SU-DHL-6 (cell line): ENCODE results near the gene COL1A1.

ENCODE experiments used
- H2AFZ ChIP-seq: fragments of 200-600 bp; sonication (generic); 2 replicates; pipeline ENCODE4 v1.6.1; 2014; ENCODE audit warnings: low read depth, mild to moderate bottlenecking, moderate library complexity, mixed read lengths, antibody characterized with exemption, low read length; ENCODE audit not compliant: severe bottlenecking
- H3F3A ChIP-seq: fragments of 200-600 bp; shearing (Covaris generic); 2 replicates; pipeline ENCODE4 v1.6.0; 2016; ENCODE audit warnings: antibody characterized with exemption, mild to moderate bottlenecking; ENCODE audit not compliant: insufficient read depth
- H3K27ac ChIP-seq: fragments of 200-600 bp; sonication (generic); 2 replicates; pipeline ENCODE4 v1.5.1; 2016; ENCODE audit warnings: low read depth, mild to moderate bottlenecking, low read length, moderate library complexity, mixed read lengths
- H3K27me3 ChIP-seq: fragments of 200-600 bp; sonication (generic), shearing (Covaris generic); 2 replicates; pipeline ENCODE4 v1.6.0; 2014; ENCODE audit warnings: mild to moderate bottlenecking, low read length
- H3K36me3 ChIP-seq: fragments of 200-600 bp; sonication (generic); 2 replicates; pipeline ENCODE4 v1.6.1; 2014; ENCODE audit warnings: mild to moderate bottlenecking, low read length, mixed read lengths
- H3K4me2 ChIP-seq: fragments of 300-600, 200-600 bp; shearing (Covaris generic), sonication (generic); 2 replicates; pipeline ENCODE4 v1.6.0; 2014; ENCODE audit warnings: low read length, low read depth, mild to moderate bottlenecking; ENCODE audit not compliant: poor library complexity, severe bottlenecking
- H3K4me3 ChIP-seq: fragments of 200-600 bp; sonication (generic); 2 replicates; pipeline ENCODE4 v1.5.1; 2014; ENCODE audit warnings: antibody characterized with exemption, low read length, mild to moderate bottlenecking, mixed read lengths; ENCODE audit not compliant: insufficient read depth, poor library complexity, severe bottlenecking
- H3K79me2 ChIP-seq: fragments of 200-600 bp; sonication (generic); 2 replicates; pipeline ENCODE4 v1.6.1; 2014; ENCODE audit warnings: mild to moderate bottlenecking, low read length, moderate library complexity; ENCODE audit not compliant: insufficient read depth
- H3K9ac ChIP-seq: fragments of 200-600 bp; sonication (generic); 2 replicates; pipeline ENCODE4 v1.7.0; 2014; ENCODE audit warnings: mild to moderate bottlenecking, low read length
- H3K9me2 ChIP-seq: fragments of 200-600 bp; sonication (generic); replicated peaks from 2 replicates; pipeline ENCODE4 v1.6.1; 2014; ENCODE audit warnings: low read length; ENCODE audit not compliant: insufficient read depth
- H3K9me3 ChIP-seq: fragments of 200-600 bp; sonication (generic); 2 replicates; pipeline ENCODE4 v1.6.1; 2014; ENCODE audit warnings: low read length, mixed read lengths; ENCODE audit not compliant: insufficient read depth
- H4K20me1 ChIP-seq: fragments of 200-600 bp; sonication (generic); 2 replicates; pipeline ENCODE4 v1.6.1; 2014; ENCODE audit warnings: low read depth, mild to moderate bottlenecking, antibody characterized with exemption, low read length, moderate library complexity, mixed read lengths
- CTCF ChIP-seq: fragments of 200-600 bp; sonication (generic); IDR thresholded peaks from one replicate; pipeline ENCODE4 v1.5.1; 2017; ENCODE audit warnings: antibody characterized with exemption, mild to moderate bottlenecking, low read length, moderate library complexity; ENCODE audit not compliant: insufficient read depth, poor library complexity, severe bottlenecking
- EZH2phosphoT487 ChIP-seq: fragments of 200-600 bp; sonication (generic), shearing (Covaris generic); conservative IDR thresholded peaks from 2 replicates; pipeline ENCODE4 v1.6.1; 2018; ENCODE audit warnings: mild to moderate bottlenecking, antibody characterized with exemption, low read length, moderate library complexity, mixed read lengths

COL1A1 gene

DNA sequence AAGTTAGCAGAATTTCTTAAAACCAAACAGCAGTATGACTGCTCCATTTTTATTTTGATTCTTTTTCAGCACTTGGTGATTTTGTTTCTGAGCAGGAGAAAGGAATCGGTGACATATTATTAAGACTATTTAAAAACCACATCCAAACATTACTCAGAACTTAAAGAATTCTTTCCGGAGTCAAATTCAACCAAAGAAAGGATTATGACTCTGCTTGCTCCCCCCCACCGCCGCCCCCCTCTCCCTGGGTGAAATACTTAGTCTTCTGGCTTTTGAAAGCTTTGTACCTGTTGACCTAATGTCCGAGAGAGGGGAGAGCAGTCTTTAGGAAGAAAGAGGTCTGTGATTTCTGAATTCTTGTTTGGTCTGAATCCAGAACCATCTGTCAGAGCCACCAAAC lies 17.9 kb upstream of the COL1A1 start:
- H3K9me3 ChIP-seq: no peaks in the 10 kb centered on the region
- no peak overlapping the region for H3K27ac ChIP-seq
- H2AFZ ChIP-seq: no peak overlapping the region
- H3K4me2 ChIP-seq: no peak overlapping the region
- H3K79me2 ChIP-seq: no peaks in the 10 kb centered on the region
- no peaks in the 10 kb centered on the region for H3K36me3 ChIP-seq
- H3K9me2 ChIP-seq: no peaks in the 10 kb centered on the region
- H4K20me1 ChIP-seq: no peaks in the 10 kb centered on the region
- H3K4me3 ChIP-seq: no peak overlapping the region
- H3K27me3 ChIP-seq: no peaks in the 10 kb centered on the region
- no peaks in the 10 kb centered on the region for H3F3A ChIP-seq
- TF ChIP-seq CTCF: no peak
- no peak for TF ChIP-seq EZH2phosphoT487
- H3K9ac ChIP-seq: no peak overlapping the region

DNA sequence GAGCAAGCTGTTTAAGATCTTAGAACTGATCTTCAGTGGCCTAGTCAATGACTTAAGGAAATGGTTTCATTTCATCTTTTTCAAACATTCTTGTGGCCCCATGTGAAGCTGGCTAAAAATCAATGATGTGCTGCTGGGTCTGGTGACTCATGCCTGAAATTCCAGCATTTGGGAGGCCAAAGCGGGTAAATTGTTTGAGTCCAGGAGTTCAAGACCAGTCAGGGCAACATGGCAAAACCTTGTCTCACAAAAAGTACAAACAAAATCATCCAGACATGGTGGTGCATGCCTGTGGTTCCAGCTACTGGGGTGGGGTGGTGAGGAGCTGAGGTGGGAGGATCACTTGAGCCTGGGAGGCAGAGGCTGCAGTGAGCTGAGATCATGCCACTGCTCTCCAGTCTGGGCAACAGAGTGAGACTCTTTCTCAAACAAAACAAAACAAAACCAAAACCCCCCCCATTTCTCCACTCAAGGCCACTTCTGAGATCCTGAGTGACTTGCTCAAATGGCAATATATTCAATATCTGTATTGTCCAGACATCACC lies 17.4 kb upstream of the COL1A1 start:
- no peaks in the 10 kb centered on the region for H3K9me3 ChIP-seq
- no peaks in the 10 kb centered on the region for H3K9me2 ChIP-seq
- H3K4me2 ChIP-seq: no peak overlapping the region
- H3F3A ChIP-seq: no peaks in the 10 kb centered on the region
- no peak overlapping the region for H3K27ac ChIP-seq
- TF ChIP-seq EZH2phosphoT487: no peak
- TF ChIP-seq CTCF: no peak
- H3K4me3 ChIP-seq: no peak overlapping the region
- H3K79me2 ChIP-seq: no peaks in the 10 kb centered on the region
- no peaks in the 10 kb centered on the region for H3K27me3 ChIP-seq
- no peak overlapping the region for H3K9ac ChIP-seq
- H2AFZ ChIP-seq: no peak overlapping the region
- no peaks in the 10 kb centered on the region for H4K20me1 ChIP-seq
- H3K36me3 ChIP-seq: no peaks in the 10 kb centered on the region

- H3K79me2 ChIP-seq: no peaks in the 10 kb centered on the region
- no peak for TF ChIP-seq EZH2phosphoT487
- H2AFZ ChIP-seq: no peak overlapping the region
- no peak overlapping the region for H3K4me3 ChIP-seq
- no peak overlapping the region for H3K4me2 ChIP-seq
- no peak overlapping the region for H3K9ac ChIP-seq
- no peaks in the 10 kb centered on the region for H3K36me3 ChIP-seq
- H3F3A ChIP-seq: no peaks in the 10 kb centered on the region
- no peaks in the 10 kb centered on the region for H3K27me3 ChIP-seq
- H3K9me3 ChIP-seq: no peaks in the 10 kb centered on the region
- H4K20me1 ChIP-seq: no peaks in the 10 kb centered on the region
- no peak overlapping the region for H3K27ac ChIP-seq
- H3K9me2 ChIP-seq: no peaks in the 10 kb centered on the region
Observed at GRCh38 chr17:50218071-50218759, 16.8 kb upstream of the COL1A1 start.

DNA sequence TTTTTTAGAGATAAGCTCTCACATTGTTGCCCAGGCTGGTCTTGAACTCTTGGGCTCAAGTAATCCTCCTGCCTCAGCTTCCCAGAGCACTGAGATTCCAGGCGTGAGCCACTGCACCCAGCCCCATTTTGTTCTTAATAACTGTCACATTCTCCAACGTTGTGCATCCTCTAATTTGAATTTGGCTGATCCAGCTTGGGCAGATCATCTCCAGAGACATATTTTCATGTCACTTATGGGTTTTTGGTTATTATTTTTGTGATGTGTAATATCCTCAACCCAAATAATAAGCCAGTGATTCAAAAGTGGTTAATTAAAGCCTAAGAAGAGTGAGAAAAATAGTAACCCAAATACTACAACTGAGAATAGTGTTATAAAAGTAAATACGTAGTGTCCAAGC lies 16.2 kb upstream of the COL1A1 start:
- no peaks in the 10 kb centered on the region for H3K9me2 ChIP-seq
- H2AFZ ChIP-seq: no peak overlapping the region
- no peak overlapping the region for H3K9ac ChIP-seq
- H3K79me2 ChIP-seq: no peaks in the 10 kb centered on the region
- H3K27ac ChIP-seq: no peak overlapping the region
- H3K27me3 ChIP-seq: no peaks in the 10 kb centered on the region
- H4K20me1 ChIP-seq: no peaks in the 10 kb centered on the region
- no peaks in the 10 kb centered on the region for H3K9me3 ChIP-seq
- no peaks in the 10 kb centered on the region for H3F3A ChIP-seq
- TF ChIP-seq CTCF (no peak), EZH2phosphoT487 (no peak)
- H3K4me2 ChIP-seq: no peak overlapping the region
- no peak overlapping the region for H3K4me3 ChIP-seq
- no peaks in the 10 kb centered on the region for H3K36me3 ChIP-seq
